SK-N-SH (cell line): ENCODE results near the gene SYNE1. TPM values are rescaled to one million over a fixed set of nuclear protein-coding genes. Genes with fewer than 3 reads are reported as not detected.

ENCODE experiments used
- CTCF ChIA-PET: fragments of 300-600, 350-600 bp; formaldehyde crosslinking; extraction: SDS; loops from one replicate; lab custom pipeline; 2021; lab: Yijun Ruan, JAX
- POLR2A ChIA-PET: fragments of 350-600 bp; sonication (Branson Sonifier 250); formaldehyde crosslinking; extraction: SDS; loops from one replicate; lab custom pipeline; 2020; ENCODE audit warnings: antibody characterized with exemption, inconsistent platforms; lab: Yijun Ruan, JAX
- DNase-seq: peaks from one replicate; pipeline ENCODE4 v3.0.0; 2012
- H2AFZ ChIP-seq: fragments of 200-600 bp; sonication (generic); 2 replicates; pipeline ENCODE4 v1.8.1; 2016; ENCODE audit warnings: antibody characterized with exemption, mild to moderate bottlenecking, low read depth
- H3F3A ChIP-seq: fragments of 200-600 bp; sonication (generic); replicated peaks from 2 replicates; pipeline ENCODE3; 2016; ENCODE audit warnings: antibody characterized with exemption, mild to moderate bottlenecking; ENCODE audit not compliant: insufficient read depth
- H3K27ac ChIP-seq, 2 experiments: fragments of 200-500 bp in 1 of 2; fragments of 200-600 bp in 1 of 2; sonication (Bioruptor generic) in 1 of 2; sonication (generic), shearing (Covaris generic) in 1 of 2; 2 replicates each; pipeline versions ENCODE4 v1.5.1 to v1.6.1; 2014 to 2016; ENCODE audit warnings: low read depth in 2 of 2, inconsistent platforms in 1 of 2, low read length in 1 of 2, mild to moderate bottlenecking in 1 of 2, mixed read lengths in 1 of 2
- H3K27me3 ChIP-seq: fragments of 200-600 bp; sonication (generic), shearing (Covaris generic); 2 replicates; pipeline ENCODE4 v1.6.1; 2016; ENCODE audit warnings: mixed run types; ENCODE audit not compliant: insufficient read depth
- H3K36me3 ChIP-seq, 2 experiments: fragments of 200-500 bp in 1 of 2; fragments of 200-600 bp in 1 of 2; sonication (Bioruptor generic) in 1 of 2; sonication (generic) in 1 of 2; replicated peaks in 1 of 2; 2 replicates each; pipeline versions ENCODE3 to v1.5.1; 2014 to 2016; ENCODE audit warnings: low read length in 1 of 2, mild to moderate bottlenecking in 1 of 2; ENCODE audit not compliant: insufficient read depth in 2 of 2, control insufficient read depth in 1 of 2
- H3K4me1 ChIP-seq, 2 experiments: fragments of 200-500 bp in 1 of 2; fragments of 200-600 bp in 1 of 2; sonication (Bioruptor generic) in 1 of 2; sonication (generic), shearing (Covaris generic) in 1 of 2; 2 replicates each; pipeline versions ENCODE4 v1.5.1 to v1.6.1; 2014 to 2016; ENCODE audit warnings: low read depth in 1 of 2, low read length in 1 of 2, mixed run types in 1 of 2; ENCODE audit not compliant: insufficient read depth in 2 of 2, control insufficient read depth in 1 of 2
- H3K4me2 ChIP-seq: fragments of 200-600 bp; sonication (generic), shearing (Covaris generic); 2 replicates; pipeline ENCODE4 v1.6.1; 2017; ENCODE audit warnings: mixed run types
- H3K4me3 ChIP-seq, 2 experiments: fragments of 200-500 bp in 1 of 2; fragments of 200-600 bp in 1 of 2; sonication (Bioruptor generic) in 1 of 2; sonication (generic), shearing (Covaris generic) in 1 of 2; 2 replicates each; pipeline versions ENCODE4 v1.5.1 to v1.8.1; 2014 to 2016; ENCODE audit warnings: low read depth in 2 of 2, inconsistent platforms in 1 of 2, low read length in 1 of 2, mild to moderate bottlenecking in 1 of 2, mixed read lengths in 1 of 2, moderate library complexity in 1 of 2
- H3K79me2 ChIP-seq: fragments of 200-600 bp; sonication (generic); 2 replicates; pipeline ENCODE4 v1.8.1; 2017; ENCODE audit warnings: mild to moderate bottlenecking; ENCODE audit not compliant: insufficient read depth
- H3K9ac ChIP-seq: fragments of 200-600 bp; sonication (generic); 2 replicates; pipeline ENCODE4 v1.6.1; 2017; ENCODE audit warnings: mixed run types
- H3K9me2 ChIP-seq: fragments of 200-600 bp; sonication (generic); 2 replicates; pipeline ENCODE4 v1.6.1; 2017; ENCODE audit warnings: mixed run types
- H3K9me3 ChIP-seq: fragments of 200-600 bp; sonication (generic); 2 replicates; pipeline ENCODE4 v1.6.1; 2017; ENCODE audit warnings: mixed run types, mild to moderate bottlenecking, moderate library complexity
- H4K20me1 ChIP-seq: fragments of 200-600 bp; sonication (generic); 2 replicates; pipeline ENCODE4 v1.6.1; 2017; ENCODE audit warnings: mild to moderate bottlenecking, mixed run types; ENCODE audit not compliant: insufficient read depth
- CHD2 ChIP-seq: fragments of 150-350 bp; IDR thresholded peaks from 2 replicates; pipeline ENCODE4 v1.6.1; 2018; ENCODE audit warnings: low read length; ENCODE audit not compliant: partially characterized antibody
- EP300 ChIP-seq, 2 experiments: IDR thresholded peaks; 2 replicates each; pipeline versions ENCODE4 v1.4.0 to v1.6.1; 2012; ENCODE audit warnings: borderline replicate concordance in 1 of 2, low read depth in 1 of 2, low read length in 1 of 2
- EZH2phosphoT487 ChIP-seq: fragments of 200-600 bp; sonication (generic); IDR thresholded peaks from 2 replicates; pipeline ENCODE4 v1.6.1; 2017; ENCODE audit warnings: low read depth, mixed run types, mild to moderate bottlenecking, antibody characterized with exemption, moderate library complexity, borderline replicate concordance
- FOSL2 ChIP-seq: IDR thresholded peaks from 2 replicates; pipeline ENCODE4 v1.4.0; 2012; ENCODE audit warnings: low read depth, mild to moderate bottlenecking, moderate library complexity, borderline replicate concordance
- FOXJ3 ChIP-seq: sonication (generic); formaldehyde crosslinking; IDR thresholded peaks from 2 replicates; pipeline ENCODE4 v1.5.1; 2020; ENCODE audit warnings: mild to moderate bottlenecking, missing genetic modification reagents
- NFIC ChIP-seq: IDR thresholded peaks from 2 replicates; pipeline ENCODE4 v1.4.0; 2012; ENCODE audit warnings: borderline replicate concordance
- RAD21 ChIP-seq: IDR thresholded peaks from 2 replicates; pipeline ENCODE4 v1.6.1; 2012; ENCODE audit warnings: mild to moderate bottlenecking, low read length
- RXRA ChIP-seq: IDR thresholded peaks from 2 replicates; pipeline ENCODE4 v1.4.0; 2012; ENCODE audit warnings: low read depth, mild to moderate bottlenecking, borderline replicate concordance
- SMC3 ChIP-seq: IDR thresholded peaks from 2 replicates; pipeline ENCODE4 v1.6.1; 2012; ENCODE audit warnings: low read depth, low read length, improper control_type of control experiment
- TAF1 ChIP-seq: IDR thresholded peaks from 2 replicates; pipeline ENCODE4 v1.6.1; 2012; ENCODE audit warnings: low read depth, mild to moderate bottlenecking, low read length, moderate library complexity, borderline replicate concordance
- WGBS: methylation state at CpG from one replicate; pipeline ENCODE4 v1.1.6; 2017; ENCODE audit warnings: low lambda C conversion rate; 5-methylcytosine and 5-hydroxymethylcytosine counted together
- polyA plus RNA-seq, 3 experiments: library from polyadenylated mRNA; depleted of rRNA; stranded (reverse); fragments of >200 nt; gene quantifications; 2 replicates each; pipeline ENCODE4 v1.2.3, GENCODE V29; 2012
- TF ChIP-seq, protein P1 (sequence below): IDR thresholded peaks from 2 replicates; pipeline ENCODE4 v1.4.0; 2012; ENCODE audit warnings: low read depth

SYNE1 gene
- polyA plus RNA-seq, 1 of the 3 experiments (the other 2 are of a cell fraction) = 31.1 TPM

DNA sequence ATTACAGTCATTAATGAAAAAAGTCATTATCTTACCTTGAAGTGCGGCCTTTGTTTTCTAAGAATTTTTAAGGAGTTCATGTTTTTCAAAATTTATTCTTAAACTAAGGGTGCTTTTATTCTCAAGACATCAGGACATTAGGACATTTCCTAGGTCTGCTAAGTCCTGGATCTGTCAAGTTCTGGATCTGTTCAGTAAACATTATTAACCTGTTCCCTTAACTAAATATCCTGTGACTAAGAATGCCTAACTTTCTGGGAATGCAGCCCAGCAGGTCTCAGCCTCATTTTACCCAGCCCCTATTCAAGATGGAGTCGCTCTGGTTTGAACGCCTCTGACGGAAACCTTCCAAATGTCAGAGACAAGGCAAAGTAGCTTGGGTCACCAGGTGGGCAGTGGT lies 302.6 kb downstream of the SYNE1 start:
- H3K36me3 ChIP-seq = peaks cover 64 to 75% of the 10 kb centered on the region in 2 experiments
- no peak for DNase-seq
- peaks cover 7% of the 10 kb centered on the region for H3F3A ChIP-seq
- no peaks in the 10 kb centered on the region for H4K20me1 ChIP-seq
- H3K4me1 ChIP-seq = no peaks in the 10 kb centered on the region
- ChIA-PET POLR2A (no interaction called here), CTCF (interaction anchor here (0.9 kb wide), 1 partner anchor 9 kb away, joined by 3 read pairs; no protein-coding TSS in a partner anchor)
- H2AFZ ChIP-seq = no peak overlapping the region
- no peak overlapping the region for H3K27ac ChIP-seq
- no peaks in the 10 kb centered on the region for H3K27me3 ChIP-seq
- H3K9me3 ChIP-seq = no peaks in the 10 kb centered on the region
- H3K9ac ChIP-seq = no peak overlapping the region
- H3K9me2 ChIP-seq = no peaks in the 10 kb centered on the region
- TF ChIP-seq SMC3 (no peak), RAD21 (no peak), EP300 (IDR thresholded peaks at IDR 0.05; ENCODE audit: borderline replicate concordance in 1 of 2, low read depth in 1 of 2, low read length in 1 of 2) (no peak), FOXJ3 (CRISPR knock-in tag) (no peak), FOSL2 (no peak), CHD2 (no peak), EZH2phosphoT487 (no peak), TAF1 (no peak), RXRA (no peak)
- TF ChIP-seq, protein P1, sequence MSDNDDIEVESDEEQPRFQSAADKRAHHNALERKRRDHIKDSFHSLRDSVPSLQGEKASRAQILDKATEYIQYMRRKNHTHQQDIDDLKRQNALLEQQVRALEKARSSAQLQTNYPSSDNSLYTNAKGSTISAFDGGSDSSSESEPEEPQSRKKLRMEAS = no peak
- H3K4me3 ChIP-seq = no peak overlapping the region
- H3K4me2 ChIP-seq = no peak overlapping the region
- WGBS = 94% methylated on average over 4 of the region's 4 CpGs
- no peaks in the 10 kb centered on the region; the same call in 1 of the 2 replicates for H3K79me2 ChIP-seq

DNA sequence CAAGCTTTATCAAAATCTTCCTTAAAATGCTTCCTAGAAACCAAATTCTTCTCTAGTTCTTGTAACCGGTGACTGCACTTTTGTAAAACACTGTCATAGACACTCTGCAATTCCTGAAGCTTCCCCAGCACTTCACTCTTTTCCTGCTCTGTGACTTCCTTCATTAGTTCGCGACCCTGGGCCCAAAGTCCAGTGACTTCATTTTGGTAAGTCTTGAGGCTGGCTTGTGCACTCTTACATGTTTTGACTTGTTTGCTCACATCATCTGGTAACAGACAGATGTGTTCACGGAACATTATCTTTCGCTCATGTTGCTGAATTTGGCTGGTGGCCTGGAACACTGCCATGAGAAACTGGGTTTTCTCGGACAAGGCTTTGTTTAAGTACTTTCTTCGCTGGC lies 306.2 kb downstream of the SYNE1 start:
- Histone ChIP-seq H3K79me2 (no peaks in the 10 kb centered on the region; the same call in 1 of the 2 replicates), H3K36me3 (peaks cover 59 to 71% of the 10 kb centered on the region in 2 experiments), H3K9ac (no peak overlapping the region), H2AFZ (no peak overlapping the region), H3K4me2 (no peak overlapping the region), H3K4me3 (no peak overlapping the region), H3K27ac (no peak overlapping the region), H3K4me1 (no peaks in the 10 kb centered on the region), H3K9me2 (no peaks in the 10 kb centered on the region), H3K9me3 (no peaks in the 10 kb centered on the region), H3K27me3 (no peaks in the 10 kb centered on the region), H3F3A (peaks cover 3% of the 10 kb centered on the region), H4K20me1 (no peaks in the 10 kb centered on the region)
- TF ChIP-seq NFIC (no peak), CHD2 (no peak)
- ChIA-PET POLR2A (no interaction called here), CTCF (interaction anchor here (0.9 to 4.1 kb wide), 2 partner anchors 7 to 155 kb away, joined by 4 to 22 read pairs; no protein-coding TSS in a partner anchor)
- 93% methylated on average over 7 of the region's 7 CpGs for WGBS
- DNase-seq = no peak
